ENCODE measurements around the gene IFNLR1.
A peak's percentile ranks its signal among the peaks of the same experiment; 100 is the strongest.

The IFNLR1 gene

GRCh38 chr1:24179251-24179840 is 7.7 kb downstream of the IFNLR1 start:
- H3K27me3 Mint-ChIP-seq, result no peaks in the 10 kb centered on the region
- H3K36me3 Mint-ChIP-seq, result peaks cover 53 to 60% of the 10 kb centered on the region in 2 donors
- H3K27ac Mint-ChIP-seq, result peak overlapping the region; percentile 86
- DNase-seq (no peak), ATAC-seq (replicated peaks) (peak; percentile 51 to 76)
- no peak overlapping the region for H3K4me3 Mint-ChIP-seq
- peaks cover under 1% of the 10 kb centered on the region in 2 donors for H3K9me3 Mint-ChIP-seq
- H3K4me1 Mint-ChIP-seq, result peaks cover 40 to 93% of the 10 kb centered on the region in 2 donors

- H3K27ac Mint-ChIP-seq, result no peak overlapping the region
- H3K4me1 Mint-ChIP-seq, result peaks cover 44 to 94% of the 10 kb centered on the region in 2 donors
- H3K27me3 Mint-ChIP-seq, result no peaks in the 10 kb centered on the region
- DNase-seq (no peak), ATAC-seq (replicated peaks) (no peak)
- no peak overlapping the region for H3K4me3 Mint-ChIP-seq
- H3K9me3 Mint-ChIP-seq, result peaks cover 7% of the 10 kb centered on the region in 2 donors
- peaks cover 58 to 65% of the 10 kb centered on the region in 2 donors for H3K36me3 Mint-ChIP-seq
Measured at GRCh38 chr1:24178407-24178806, 8.7 kb downstream of the IFNLR1 start.

- Mint-ChIP-seq H3K27ac (no peak overlapping the region), H3K36me3 (peaks cover 60 to 69% of the 10 kb centered on the region in 2 donors), H3K9me3 (peaks cover 7% of the 10 kb centered on the region in 2 donors), H3K27me3 (no peaks in the 10 kb centered on the region), H3K4me1 (peaks cover 44 to 84% of the 10 kb centered on the region in 2 donors), H3K4me3 (no peak overlapping the region)
- no peak for ATAC-seq (replicated peaks)
- DNase-seq, result no peak
Measured at GRCh38 chr1:24177161-24177560, 9.9 kb downstream of the IFNLR1 start.

- ATAC-seq (replicated peaks), result no peak
- H3K27me3 Mint-ChIP-seq, result no peaks in the 10 kb centered on the region
- H3K4me3 Mint-ChIP-seq, result no peak overlapping the region
- H3K27ac Mint-ChIP-seq, result no peak overlapping the region
- DNase-seq, result no peak
- peaks cover 36 to 73% of the 10 kb centered on the region in 2 donors for H3K4me1 Mint-ChIP-seq
- peaks cover 58 to 64% of the 10 kb centered on the region in 2 donors for H3K36me3 Mint-ChIP-seq
- H3K9me3 Mint-ChIP-seq, result peaks cover 7% of the 10 kb centered on the region in 2 donors
Measured at GRCh38 chr1:24175033-24175755, 11.9 kb downstream of the IFNLR1 start.

- Mint-ChIP-seq H3K36me3 (peaks cover 55 to 56% of the 10 kb centered on the region in 2 donors), H3K27ac (no peak overlapping the region), H3K4me1 (peaks cover 27 to 60% of the 10 kb centered on the region in 2 donors), H3K27me3 (no peaks in the 10 kb centered on the region), H3K9me3 (peaks cover 7% of the 10 kb centered on the region in 2 donors), H3K4me3 (peak overlapping the region in 1 of 2 donors; percentile 33)
- DNase-seq, result no peak
- ATAC-seq (replicated peaks), result peak; percentile 36 to 55
Measured at GRCh38 chr1:24173638-24174575, 13.2 kb downstream of the IFNLR1 start.

GRCh38 chr1:24172598-24172997 is 14.5 kb downstream of the IFNLR1 start:
- no peak for DNase-seq
- Mint-ChIP-seq H3K9me3 (peaks cover 7% of the 10 kb centered on the region in 2 donors), H3K27ac (no peak overlapping the region), H3K4me3 (no peak overlapping the region), H3K36me3 (peaks cover 59 to 61% of the 10 kb centered on the region in 2 donors), H3K27me3 (no peaks in the 10 kb centered on the region), H3K4me1 (peaks cover 24 to 51% of the 10 kb centered on the region in 2 donors)
- ATAC-seq (replicated peaks), result no peak

GRCh38 chr1:24169286-24169685 is 17.8 kb downstream of the IFNLR1 start:
- Mint-ChIP-seq H3K9me3 (peaks cover 6% of the 10 kb centered on the region in 2 donors), H3K27ac (no peak overlapping the region), H3K4me3 (no peak overlapping the region), H3K4me1 (peaks cover 9 to 29% of the 10 kb centered on the region in 2 donors), H3K36me3 (peaks cover 56 to 61% of the 10 kb centered on the region in 2 donors), H3K27me3 (no peaks in the 10 kb centered on the region)
- ATAC-seq (replicated peaks) (no peak), DNase-seq (no peak)

- Mint-ChIP-seq H3K36me3 (peaks cover 52 to 55% of the 10 kb centered on the region in 2 donors), H3K4me1 (peaks cover 2 to 20% of the 10 kb centered on the region in 2 donors), H3K4me3 (no peak overlapping the region), H3K27ac (no peak overlapping the region), H3K9me3 (no peaks in the 10 kb centered on the region), H3K27me3 (no peaks in the 10 kb centered on the region)
- DNase-seq (no peak), ATAC-seq (replicated peaks) (no peak)
Measured at GRCh38 chr1:24168245-24168644, 18.8 kb downstream of the IFNLR1 start.

GRCh38 chr1:24167008-24167407 is 20.1 kb downstream of the IFNLR1 start:
- H3K36me3 Mint-ChIP-seq, result peaks cover 59 to 64% of the 10 kb centered on the region in 2 donors
- H3K27ac Mint-ChIP-seq, result no peak overlapping the region
- H3K27me3 Mint-ChIP-seq, result no peaks in the 10 kb centered on the region
- DNase-seq, result no peak
- no peaks in the 10 kb centered on the region for H3K9me3 Mint-ChIP-seq
- H3K4me3 Mint-ChIP-seq, result no peak overlapping the region
- H3K4me1 Mint-ChIP-seq, result peaks cover 2 to 25% of the 10 kb centered on the region in 2 donors
- ATAC-seq (replicated peaks), result no peak

GRCh38 chr1:24165500-24165899 is 21.6 kb downstream of the IFNLR1 start:
- Mint-ChIP-seq H3K36me3 (peaks cover 63 to 71% of the 10 kb centered on the region in 2 donors), H3K9me3 (no peaks in the 10 kb centered on the region), H3K27ac (no peak overlapping the region), H3K4me1 (peaks cover 0 to 21% of the 10 kb centered on the region in 2 donors), H3K27me3 (no peaks in the 10 kb centered on the region), H3K4me3 (no peak overlapping the region)
- ATAC-seq (replicated peaks) (no peak), DNase-seq (no peak)

GRCh38 chr1:24164004-24164403 is 23.1 kb downstream of the IFNLR1 start:
- Mint-ChIP-seq H3K36me3 (peaks cover 67 to 71% of the 10 kb centered on the region in 2 donors), H3K27me3 (no peaks in the 10 kb centered on the region), H3K4me1 (peaks cover 0 to 19% of the 10 kb centered on the region in 2 donors), H3K27ac (no peak overlapping the region), H3K9me3 (no peaks in the 10 kb centered on the region), H3K4me3 (no peak overlapping the region)
- no peak for ATAC-seq (replicated peaks)
- no peak for DNase-seq

GRCh38 chr1:24162201-24162600 is 24.9 kb downstream of the IFNLR1 start:
- H3K27ac Mint-ChIP-seq, result no peak overlapping the region

GRCh38 chr1:24161270-24161669 is 25.8 kb downstream of the IFNLR1 start:
- no peaks in the 10 kb centered on the region for H3K9me3 Mint-ChIP-seq
- H3K36me3 Mint-ChIP-seq, result peaks cover 71 to 73% of the 10 kb centered on the region in 2 donors
- H3K4me3 Mint-ChIP-seq, result no peak overlapping the region
- no peaks in the 10 kb centered on the region for H3K27me3 Mint-ChIP-seq
- ATAC-seq (replicated peaks), result no peak
- H3K4me1 Mint-ChIP-seq, result peaks cover under 1 to 18% of the 10 kb centered on the region in 2 donors
- no peak for DNase-seq
- H3K27ac Mint-ChIP-seq, result peak overlapping the region; percentile 56

More at GRCh38 chr1:24162201-24162600, 24.9 kb downstream of the IFNLR1 start:
- peaks cover 0 to 19% of the 10 kb centered on the region in 2 donors for H3K4me1 Mint-ChIP-seq
- H3K27me3 Mint-ChIP-seq, result no peaks in the 10 kb centered on the region
- H3K36me3 Mint-ChIP-seq, result peaks cover 74 to 75% of the 10 kb centered on the region in 2 donors
- no peak for DNase-seq
- no peak for ATAC-seq (replicated peaks)
- no peaks in the 10 kb centered on the region for H3K9me3 Mint-ChIP-seq
- no peak overlapping the region for H3K4me3 Mint-ChIP-seq

GRCh38 chr1:24159366-24159765 is 27.7 kb downstream of the IFNLR1 start:
- H3K27ac Mint-ChIP-seq, result no peak overlapping the region
- no peak for ATAC-seq (replicated peaks)
- no peak overlapping the region for H3K4me3 Mint-ChIP-seq
- no peaks in the 10 kb centered on the region for H3K27me3 Mint-ChIP-seq
- no peaks in the 10 kb centered on the region for H3K9me3 Mint-ChIP-seq
- H3K36me3 Mint-ChIP-seq, result peaks cover 64 to 68% of the 10 kb centered on the region in 2 donors
- no peak for DNase-seq
- H3K4me1 Mint-ChIP-seq, result peaks cover 10 to 26% of the 10 kb centered on the region in 2 donors

All from stimulated activated naive B cell treated with anti-CD40 and anti-IgM and Interleukin-4, amounts not matched to agents 10 μg/mL and 1 μg/mL and 100 μg/mL, for 72 hours (primary cell).